Endodermal cell (in vitro differentiated cells): ENCODE measurements around the gene SBNO1. TPM values are rescaled to one million over a fixed set of nuclear protein-coding genes. Genes with fewer than 3 reads are reported as not detected.

Experiments
- DNase-seq: peaks from one replicate; pipeline ENCODE4 v3.0.0-alpha.2; 2017
- H3K27ac ChIP-seq: 2 replicates; pipeline ENCODE4 v1.5.1; 2013; ENCODE audit warnings: mild to moderate bottlenecking, low read depth, low read length, moderate library complexity
- H3K27me3 ChIP-seq: 2 replicates; pipeline ENCODE4 v1.6.1; 2013; ENCODE audit warnings: mild to moderate bottlenecking, low read length, moderate library complexity; ENCODE audit not compliant: insufficient read depth, control insufficient read depth, poor library complexity, severe bottlenecking
- H3K36me3 ChIP-seq: 2 replicates; pipeline ENCODE4 v1.7.0; 2013; ENCODE audit warnings: mild to moderate bottlenecking, low read length, moderate library complexity; ENCODE audit not compliant: control insufficient read depth, insufficient read depth
- H3K4me1 ChIP-seq: one replicate; pipeline ENCODE4 v1.7.0; 2013; ENCODE audit warnings: low read length; ENCODE audit not compliant: control insufficient read depth, insufficient read depth
- H3K4me3 ChIP-seq: 2 replicates; pipeline ENCODE4 v1.5.1; 2013; ENCODE audit warnings: mild to moderate bottlenecking, low read length, moderate library complexity
- H3K9ac ChIP-seq: 2 replicates; pipeline ENCODE4 v1.6.1; 2013; ENCODE audit warnings: mild to moderate bottlenecking, low read length, moderate library complexity; ENCODE audit not compliant: poor library complexity, severe bottlenecking; ENCODE audit errors: extremely low read depth
- H3K9me3 ChIP-seq: 2 replicates; pipeline ENCODE4 v1.6.1; 2013; ENCODE audit warnings: mild to moderate bottlenecking, low read length, moderate library complexity; ENCODE audit not compliant: control insufficient read depth
- H3K27ac Mint-ChIP-seq: 2 replicates; pipeline ENCODE4 v1.8.0; 2020; ENCODE audit warnings: mixed read lengths
- H3K27me3 Mint-ChIP-seq: 2 replicates; pipeline ENCODE4 v1.8.0; 2021; ENCODE audit warnings: mild to moderate bottlenecking, mixed read lengths; ENCODE audit not compliant: insufficient read depth
- H3K36me3 Mint-ChIP-seq: 2 replicates; pipeline ENCODE4 v1.8.0; 2020; ENCODE audit warnings: low read depth, mixed read lengths
- H3K4me1 Mint-ChIP-seq: 2 replicates; pipeline ENCODE4 v1.8.0; 2020; ENCODE audit warnings: mixed read lengths
- H3K4me3 Mint-ChIP-seq: 2 replicates; pipeline ENCODE4 v1.8.0; 2020; ENCODE audit warnings: mild to moderate bottlenecking, moderate library complexity, mixed read lengths
- H3K9me3 Mint-ChIP-seq: 2 replicates; pipeline ENCODE4 v1.8.0; 2020; ENCODE audit warnings: mild to moderate bottlenecking, mixed read lengths
- CTCF ChIP-seq: fragments of 200-600 bp; sonication (generic); conservative IDR thresholded peaks from 2 replicates; pipeline ENCODE4 v1.5.0; 2021; ENCODE audit warnings: antibody characterized with exemption, mild to moderate bottlenecking
- WGBS, 2 experiments: methylation state at CpG; one replicate each; pipeline versions ENCODE4 v1.1.5 to v1.1.7; 2013; ENCODE audit warnings: missing lambda C conversion rate in 2 of 2, mixed read lengths in 1 of 2; ENCODE audit not compliant: insufficient coverage in 1 of 2, insufficient read length in 1 of 2; 5-methylcytosine and 5-hydroxymethylcytosine counted together
- total RNA-seq, 2 donors: library from RNA; stranded (reverse); fragmentation: NEBNext Ultra II Directional in 1 of 2; extraction: Animal tissue kit (Norgen Biotek cat#: 25700) in 1 of 2; gene quantifications; 2 replicates in 1 of 2; 3 replicates in 1 of 2; pipeline ENCODE4 v1.2.1, GENCODE V29; 2021

The SBNO1 gene
- total RNA-seq, 2 donors from 2014 or later = 44.5 to 44.7 TPM

- Histone ChIP-seq H3K9ac (peak overlapping the region; percentile 54), H3K27me3 (no peaks in the 10 kb centered on the region), H3K9me3 (no peaks in the 10 kb centered on the region), H3K36me3 (no peaks in the 10 kb centered on the region), H3K4me1 (peaks cover 4% of the 10 kb centered on the region), H3K27ac (no peak overlapping the region), H3K4me3 (peak overlapping the region; percentile 89)
- Mint-ChIP-seq H3K9me3 (no peaks in the 10 kb centered on the region), H3K4me3 (peak overlapping the region; percentile 90), H3K27ac (no peak overlapping the region), H3K27me3 (no peaks in the 10 kb centered on the region), H3K36me3 (no peaks in the 10 kb centered on the region), H3K4me1 (peaks cover 12% of the 10 kb centered on the region)
- no peak for TF ChIP-seq CTCF
- 9% methylated on average over 1 of the region's 1 CpG; no CpG with 5 or more reads in 1 of the 2 experiments for WGBS, 2 experiments
- no peak for DNase-seq
These were observed 20.3 kb upstream of the SBNO1 start for GRCh38 chr12:123384994-123385376.

DNA sequence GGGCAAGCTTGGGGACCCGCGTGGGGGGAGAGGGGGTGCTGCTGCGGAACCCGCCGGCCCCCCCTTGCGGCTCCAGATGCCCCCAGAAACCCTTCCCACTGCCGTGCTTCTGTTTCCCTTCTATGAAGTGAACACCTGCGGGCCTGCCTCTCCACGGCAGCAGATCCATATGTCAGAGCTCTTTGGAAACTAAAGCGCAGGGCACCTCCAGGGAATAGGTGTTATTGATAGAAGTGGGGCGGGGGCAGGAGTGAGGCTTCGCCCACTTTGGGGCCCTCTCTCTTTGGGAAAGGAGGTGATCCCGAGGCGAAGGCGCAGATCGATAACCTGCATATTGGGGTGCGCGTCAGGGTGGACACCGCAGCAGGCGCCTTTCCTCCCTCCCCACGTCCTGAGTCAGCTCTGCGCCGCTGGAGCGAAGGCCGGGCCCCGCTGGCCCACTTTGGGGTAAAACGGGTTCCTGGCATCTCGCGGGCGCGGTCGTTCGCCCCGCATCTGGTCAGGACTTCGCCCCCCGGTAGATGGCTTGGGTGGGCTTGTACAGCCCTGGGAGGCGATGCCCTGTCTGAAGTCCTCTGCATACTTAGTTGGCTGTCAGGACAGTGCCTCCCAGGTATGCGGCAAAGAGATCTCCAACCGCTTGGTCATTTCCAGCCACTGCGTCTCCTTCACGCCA, 19.8 kb upstream of the SBNO1 start:
- 0 to 3% methylated on average over 25 to 39 of the region's 41 CpGs for WGBS, 2 experiments
- H3K4me1 ChIP-seq = peaks cover 4% of the 10 kb centered on the region
- H3K27ac ChIP-seq = peak overlapping the region; percentile 30
- H3K27me3 ChIP-seq = no peaks in the 10 kb centered on the region
- peak overlapping the region; percentile 54 for H3K9ac ChIP-seq
- peak overlapping the region; percentile 89 for H3K4me3 ChIP-seq
- no peaks in the 10 kb centered on the region for H3K27me3 Mint-ChIP-seq
- no peaks in the 10 kb centered on the region for H3K9me3 ChIP-seq
- peak overlapping the region; percentile 90 for H3K4me3 Mint-ChIP-seq
- peaks cover 10% of the 10 kb centered on the region for H3K4me1 Mint-ChIP-seq
- peak; percentile 12 for TF ChIP-seq CTCF
- no peaks in the 10 kb centered on the region for H3K9me3 Mint-ChIP-seq
- peak; percentile 76 for DNase-seq
- H3K27ac Mint-ChIP-seq = peak overlapping the region; percentile 26
- H3K36me3 Mint-ChIP-seq = no peaks in the 10 kb centered on the region
- no peaks in the 10 kb centered on the region for H3K36me3 ChIP-seq

- Histone ChIP-seq H3K27me3 (no peaks in the 10 kb centered on the region), H3K27ac (no peak overlapping the region), H3K9ac (no peak overlapping the region), H3K4me3 (peak overlapping the region; percentile 88), H3K4me1 (peaks cover 1% of the 10 kb centered on the region), H3K36me3 (no peaks in the 10 kb centered on the region), H3K9me3 (no peaks in the 10 kb centered on the region)
- peaks cover 4% of the 10 kb centered on the region for H3K4me1 Mint-ChIP-seq
- TF ChIP-seq CTCF = no peak
- no peak for DNase-seq
- 83 to 98% methylated on average over 8 to 12 of the region's 14 CpGs for WGBS, 2 experiments
- peak overlapping the region; percentile 35 for H3K27ac Mint-ChIP-seq
- H3K27me3 Mint-ChIP-seq = no peaks in the 10 kb centered on the region
- H3K36me3 Mint-ChIP-seq = no peaks in the 10 kb centered on the region
- no peaks in the 10 kb centered on the region for H3K9me3 Mint-ChIP-seq
- peak overlapping the region; percentile 90 for H3K4me3 Mint-ChIP-seq
These were observed 18.0 kb upstream of the SBNO1 start for GRCh38 chr12:123382684-123383083.
